Stimulated activated naive CD8-positive, alpha-beta T cell treated with anti-CD3 and anti-CD28 coated beads, Interleukin-15, Interleukin-2, amounts not matched to agents 100 U/mL and 50 U/mL, for 24 hours (primary cell): ENCODE results near the gene CCNG1.
"Not testable (repeated sequence)": the region's sequence is repeated elsewhere in the genome, so short reads cannot be mapped to it uniquely, and the experiment has no call there.

ENCODE experiments used
- ATAC-seq: fragments of 150-1000 bp; cut with Tn5 transposase; one replicate; pipeline ENCODE4 v1.10.0; 2021
- DNase-seq: peaks from one replicate; pipeline ENCODE4 v3.0.0; 2021

The CCNG1 gene

DNA sequence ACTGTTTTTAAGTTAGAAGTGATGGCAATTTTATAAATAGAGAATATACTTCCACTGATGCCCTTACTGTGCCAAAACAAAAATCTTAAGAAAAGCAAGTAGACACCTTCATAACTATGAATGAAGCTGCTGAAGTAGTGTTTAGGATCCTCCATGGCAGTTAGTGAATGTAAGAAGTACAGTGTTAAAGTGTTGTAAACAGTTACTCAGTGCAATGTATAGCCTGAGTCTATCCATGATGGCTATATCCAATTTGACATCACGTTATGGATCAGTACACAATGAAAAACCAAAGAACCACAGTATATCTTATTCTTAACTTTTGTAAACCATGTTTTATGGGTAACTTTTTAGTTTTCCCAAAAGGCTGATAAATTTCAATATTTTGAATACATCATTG, 7.1 kb downstream of the CCNG1 start:
- ATAC-seq (no peak), DNase-seq (no peak)

- ATAC-seq (no peak), DNase-seq (no peak)
These were observed 8.0 kb downstream of the CCNG1 start for GRCh38 chr5:163445345-163445744.

- no peak for ATAC-seq
These were observed 9.8 kb downstream of the CCNG1 start for GRCh38 chr5:163447191-163447590.

DNA sequence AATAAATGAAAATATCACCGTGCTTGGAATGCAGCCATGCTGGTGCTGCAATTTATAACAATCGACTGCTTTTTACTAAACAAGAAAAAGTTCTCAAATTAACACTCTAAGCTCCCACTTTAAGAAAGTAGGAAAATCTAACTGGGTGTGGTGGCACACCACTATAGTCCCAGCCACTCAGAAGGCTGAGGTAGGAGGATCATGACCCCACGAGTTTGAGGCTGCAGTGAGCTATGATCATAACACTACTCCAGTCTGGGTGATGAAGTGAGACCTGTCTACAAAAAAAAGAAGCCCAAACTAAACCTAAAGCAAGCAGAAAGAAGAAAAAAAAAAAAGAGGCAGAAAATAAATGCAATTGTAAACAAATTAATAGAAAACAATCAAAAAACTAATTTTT, 10.5 kb downstream of the CCNG1 start:
- ATAC-seq = no peak
- DNase-seq = no peak

More at GRCh38 chr5:163447191-163447590, 9.8 kb downstream of the CCNG1 start:
- DNase-seq = no peak

DNA sequence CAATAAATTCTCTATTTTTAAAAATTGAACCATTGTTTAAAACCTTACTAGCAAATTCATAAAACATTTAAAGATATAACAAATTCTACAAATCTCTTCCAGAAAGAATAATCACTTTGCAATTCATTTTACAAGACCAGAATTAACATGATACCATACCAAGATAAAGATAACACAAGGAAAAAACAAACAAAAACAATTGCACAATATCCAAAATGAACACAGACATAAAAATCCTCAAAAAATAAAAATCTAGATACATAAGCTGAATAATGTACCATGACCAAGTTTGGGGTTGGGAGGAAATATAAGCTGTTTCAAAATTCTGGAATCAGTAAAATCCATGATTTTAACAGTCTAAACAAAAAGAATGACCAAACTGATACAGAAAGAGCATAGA, 11.1 kb downstream of the CCNG1 start:
- DNase-seq = no peak
- ATAC-seq = no peak

DNA sequence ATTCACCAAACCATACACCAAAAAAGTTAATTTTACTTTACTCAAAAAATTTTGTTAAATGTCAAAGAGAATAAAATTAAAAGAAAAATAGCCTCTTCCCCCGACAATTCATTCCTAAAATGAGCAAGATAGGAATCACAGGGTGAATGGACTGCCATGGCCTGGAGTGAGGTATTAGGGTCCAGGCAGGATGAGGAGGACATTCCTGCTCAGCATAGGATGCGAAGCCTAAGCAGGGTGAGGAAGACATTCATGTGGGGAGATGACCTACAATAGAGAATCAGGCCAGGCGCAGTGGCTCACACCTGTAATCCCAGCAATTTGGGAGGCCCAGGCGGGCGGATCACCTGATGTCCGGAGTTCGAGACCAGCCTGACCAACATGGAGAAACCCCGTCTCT, 14.1 kb downstream of the CCNG1 start:
- no peak for DNase-seq

GRCh38 chr5:163453705-163454104, 16.3 kb downstream of the CCNG1 start:
- DNase-seq = no peak
- ATAC-seq = no peak

More for the DNA sequence above, 14.1 kb downstream of the CCNG1 start:
- no peak for ATAC-seq

GRCh38 chr5:163455406-163455805, 18.0 kb downstream of the CCNG1 start:
- not testable (repeated sequence) for ATAC-seq, DNase-seq

GRCh38 chr5:163456029-163456589, 18.7 kb downstream of the CCNG1 start:
- ATAC-seq = no peak
- DNase-seq = no peak

GRCh38 chr5:163456840-163457239, 19.4 kb downstream of the CCNG1 start:
- ATAC-seq (no peak), DNase-seq (no peak)

GRCh38 chr5:163458778-163459385, 21.5 kb downstream of the CCNG1 start:
- no peak for ATAC-seq

GRCh38 chr5:163459462-163459818, 22.0 kb downstream of the CCNG1 start:
- ATAC-seq = no peak

More at GRCh38 chr5:163458778-163459385, 21.5 kb downstream of the CCNG1 start:
- no peak for DNase-seq

GRCh38 chr5:163459819-163460561, 22.6 kb downstream of the CCNG1 start, which contains the start of gene NUDCD2:
NUDCD2 (minus strand) TSS chr5:163460102; CDS start chr5:163460050, 52 bp downstream.
- DNase-seq = peak; percentile 94
- peak; percentile 89 for ATAC-seq

More at GRCh38 chr5:163459462-163459818, 22.0 kb downstream of the CCNG1 start:
- no peak for DNase-seq

DNA sequence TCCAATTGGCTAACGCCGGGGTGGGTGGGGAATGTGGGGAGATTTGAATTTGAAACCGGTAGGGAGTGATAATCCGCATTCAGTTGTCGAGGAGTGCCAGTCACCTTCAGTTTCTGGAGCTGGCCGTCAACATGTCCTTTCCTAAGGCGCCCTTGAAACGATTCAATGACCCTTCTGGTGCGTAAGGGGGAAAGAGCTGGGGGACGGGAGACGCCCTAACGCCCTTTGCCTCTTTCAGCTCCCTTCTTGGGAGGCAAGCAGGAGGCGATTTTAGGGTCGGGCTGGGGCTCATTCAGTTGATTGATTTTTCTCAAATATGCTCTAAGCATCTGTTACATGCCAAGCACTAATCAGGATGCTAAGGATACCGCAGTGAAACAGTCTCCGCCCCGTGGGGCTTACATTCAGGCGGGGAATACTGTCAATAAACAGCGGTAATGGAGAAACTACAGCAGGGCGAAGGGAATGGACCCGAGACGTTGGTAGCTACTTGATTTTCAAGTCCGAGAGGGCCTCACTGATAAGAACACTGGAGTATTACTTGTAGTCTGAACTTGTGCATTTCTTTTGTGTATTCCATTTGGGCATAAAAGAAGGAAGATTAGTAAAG, 23.3 kb downstream of the CCNG1 start, which contains the start of gene HMMR:
Gene HMMR, plus strand, starts transcription at position 71 of the 610 bp plus-strand sequence. Its CDS starts 61 bp downstream, at position 132.
- DNase-seq = no peak
- no peak for ATAC-seq

DNA sequence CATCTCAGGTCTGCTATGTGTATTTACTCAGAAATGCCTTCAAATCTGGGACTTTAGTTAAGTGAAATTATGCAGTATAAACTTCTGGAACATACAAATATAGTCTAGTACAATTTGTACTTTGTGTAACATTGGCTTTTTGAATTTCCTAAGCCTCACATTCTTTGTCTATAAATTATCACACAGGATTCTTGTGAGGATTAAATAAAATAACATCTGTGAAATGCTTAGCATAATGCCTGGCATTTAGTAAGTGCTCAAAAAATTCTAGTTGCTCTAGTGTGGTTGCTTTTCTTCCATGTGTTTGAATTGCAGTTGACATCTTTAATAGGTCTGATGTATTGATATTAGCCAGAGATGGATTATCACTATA, 25.7 kb downstream of the CCNG1 start:
- ATAC-seq = no peak
- no peak for DNase-seq

GRCh38 chr5:163467682-163468081, 30.3 kb downstream of the CCNG1 start:
- ATAC-seq (no peak), DNase-seq (no peak)

DNA sequence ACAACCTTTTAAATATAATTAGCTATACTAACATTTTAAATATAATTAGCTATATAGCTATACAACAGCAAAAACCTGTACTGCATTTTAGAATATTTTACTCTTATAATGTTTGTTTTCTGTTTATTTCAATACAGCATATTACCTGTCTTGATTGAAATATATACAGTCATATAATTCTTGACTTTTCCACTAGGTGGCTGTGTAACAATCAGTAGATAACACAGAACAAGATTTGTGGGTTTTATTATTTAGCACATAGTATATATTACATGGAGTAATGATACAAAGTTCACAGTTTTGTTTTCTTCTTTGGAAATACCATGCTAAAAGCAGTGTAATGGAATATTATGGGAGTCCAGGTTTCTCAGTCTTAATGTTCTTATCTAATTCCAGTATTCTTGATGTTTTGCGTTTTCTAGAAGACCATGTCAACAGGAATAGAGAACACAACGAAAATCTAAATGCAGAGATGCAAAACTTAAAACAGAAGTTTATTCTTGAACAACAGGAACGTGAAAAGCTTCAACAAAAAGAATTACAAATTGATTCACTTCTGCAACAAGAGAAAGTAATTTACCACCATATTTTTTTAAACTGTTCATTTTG, 36.3 kb downstream of the CCNG1 start:
- DNase-seq = no peak
- no peak for ATAC-seq

- no peak for DNase-seq
These were observed 38.0 kb downstream of the CCNG1 start for GRCh38 chr5:163475411-163475810.

DNA sequence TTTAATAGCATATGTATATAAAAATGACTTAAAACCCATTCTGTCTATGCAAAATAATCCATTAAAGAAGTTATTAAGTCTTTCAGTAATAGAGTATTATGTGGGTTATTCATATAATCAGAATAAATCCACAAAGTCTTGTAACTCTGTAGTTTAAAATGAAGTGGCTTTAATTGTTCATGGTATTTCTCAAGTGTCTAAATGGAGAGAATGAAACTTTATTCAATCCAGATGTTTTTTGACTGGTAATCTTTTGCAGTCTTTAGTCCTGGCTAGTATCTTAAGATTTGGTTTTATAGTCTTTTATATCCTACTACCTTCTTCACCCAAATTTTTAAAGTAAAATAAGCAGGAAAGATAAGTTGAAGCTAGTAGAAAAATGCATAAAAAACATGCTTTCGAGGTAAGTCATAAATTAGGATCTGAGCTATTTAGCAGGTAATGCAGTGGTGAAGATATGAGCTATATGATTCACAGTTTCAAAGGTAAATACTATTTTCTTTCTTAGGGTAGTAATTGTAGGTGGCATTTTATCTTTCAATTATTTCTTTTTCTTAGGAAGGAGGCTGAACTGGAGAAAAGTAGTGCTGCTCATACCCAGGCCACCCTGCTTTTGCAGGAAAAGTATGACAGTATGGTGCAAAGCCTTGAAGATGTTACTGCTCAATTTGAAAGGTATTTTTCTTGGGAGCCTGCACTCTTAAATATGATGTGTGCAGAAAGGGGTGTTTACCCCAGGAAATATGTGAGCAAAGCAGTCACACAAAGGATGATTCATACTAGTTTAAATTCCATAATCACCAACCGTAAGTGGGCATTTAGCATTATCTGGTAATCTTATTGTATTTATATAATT, 41.0 kb downstream of the CCNG1 start:
- DNase-seq (no peak), ATAC-seq (no peak)

More at GRCh38 chr5:163475411-163475810, 38.0 kb downstream of the CCNG1 start:
- no peak for ATAC-seq

DNA sequence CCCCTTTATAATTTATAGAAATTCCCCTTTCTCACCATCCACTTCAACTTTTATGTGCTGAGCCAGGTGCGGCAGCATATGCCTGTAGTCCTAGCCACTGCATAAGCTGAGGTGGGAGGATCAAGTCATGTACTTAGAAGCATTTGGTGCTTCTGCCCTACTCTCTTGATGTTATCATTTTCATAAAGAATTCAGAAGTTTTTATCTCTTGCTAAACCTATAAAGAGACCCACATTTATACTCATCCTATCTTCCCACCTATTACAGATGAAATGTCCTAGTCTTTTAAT, 41.5 kb downstream of the CCNG1 start:
- DNase-seq = no peak
- no peak for ATAC-seq

DNA sequence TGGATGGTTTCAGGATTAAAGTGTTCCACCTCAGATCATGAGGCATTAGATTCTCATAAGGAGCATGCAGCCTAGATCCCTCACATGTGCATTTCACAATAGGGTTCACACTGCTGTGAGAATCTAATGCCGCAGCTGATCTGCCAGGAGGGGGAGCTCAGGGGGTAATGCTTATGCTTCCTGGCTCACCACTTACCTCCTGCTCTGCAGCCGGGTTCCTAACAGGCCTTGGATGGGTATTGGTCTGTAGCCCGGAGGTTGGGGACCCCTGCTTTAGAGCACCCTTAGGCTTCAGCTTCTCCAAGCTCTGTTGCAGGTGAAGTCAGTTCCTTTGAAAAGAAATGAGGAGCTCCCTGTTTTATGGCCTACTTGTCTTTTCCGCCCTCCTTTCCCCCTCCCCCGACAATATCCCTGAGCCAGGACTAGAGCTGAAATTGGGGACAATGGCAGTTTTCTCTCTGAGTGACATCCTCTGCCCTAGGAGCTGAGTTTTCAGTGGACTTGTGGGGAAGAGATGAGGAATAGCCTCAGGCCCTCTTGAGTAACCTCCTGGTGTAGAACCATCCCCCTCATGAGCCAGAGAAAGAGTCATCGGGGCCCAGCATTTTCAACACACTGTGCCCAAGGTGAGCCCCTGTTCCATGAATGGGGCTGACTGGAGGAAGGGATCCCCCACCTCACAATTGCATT, 51.8 kb downstream of the CCNG1 start:
- DNase-seq = no peak
- no peak for ATAC-seq
